T47D (cell line): ENCODE measurements around the gene GIMAP8.
"Not testable (repeated sequence)": the region's sequence is repeated elsewhere in the genome, so short reads cannot be mapped to it uniquely, and the experiment has no call there.

Experiments used
- DNase-seq, 2 experiments: peaks; one replicate each; pipeline versions ENCODE4 v3.0.0 to v3.0.0-alpha.2; 2011 to 2012; ENCODE audit warnings: low read depth in 1 of 2, low spot score in 1 of 2
- JUND ChIP-seq: IDR thresholded peaks from 2 replicates; pipeline ENCODE4 v1.6.1; 2012; ENCODE audit warnings: low read depth
- in situ Hi-C: cut with HindIII; loops from 2 replicates; pipeline ENCODE4 v1.10.0; 2016; ENCODE audit warnings: low sequenced_read_pairs, low pct_unique_long_range_greater_than_20kb

Gene GIMAP8

GRCh38 chr7:150489782-150490181 is 39.4 kb downstream of the GIMAP8 start:
- in situ Hi-C loops, result no loop called here

DNA sequence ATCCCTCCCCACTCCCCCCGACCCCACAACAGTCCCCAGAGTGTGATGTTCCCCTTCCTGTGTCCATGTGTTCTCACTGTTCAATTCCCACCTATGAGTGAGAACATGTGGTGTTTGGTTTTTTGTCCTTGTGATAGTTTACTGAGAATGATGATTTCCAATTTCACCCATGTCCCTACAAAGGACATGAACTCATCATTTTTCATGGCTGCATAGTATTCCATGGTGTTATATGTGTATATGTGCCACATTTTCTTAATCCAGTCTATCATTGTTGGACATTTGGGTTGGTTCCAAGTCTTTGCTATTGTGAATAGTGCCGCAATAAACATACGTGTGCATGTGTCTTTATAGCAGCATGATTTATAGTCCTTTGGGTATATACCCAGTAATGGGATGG is 43.0 kb downstream of the GIMAP8 start:
- in situ Hi-C loops, DNase-seq: not testable (repeated sequence)

More at GRCh38 chr7:150489782-150490181, 39.4 kb downstream of the GIMAP8 start:
- TF ChIP-seq JUND, result no peak
- DNase-seq, result no peak

DNA sequence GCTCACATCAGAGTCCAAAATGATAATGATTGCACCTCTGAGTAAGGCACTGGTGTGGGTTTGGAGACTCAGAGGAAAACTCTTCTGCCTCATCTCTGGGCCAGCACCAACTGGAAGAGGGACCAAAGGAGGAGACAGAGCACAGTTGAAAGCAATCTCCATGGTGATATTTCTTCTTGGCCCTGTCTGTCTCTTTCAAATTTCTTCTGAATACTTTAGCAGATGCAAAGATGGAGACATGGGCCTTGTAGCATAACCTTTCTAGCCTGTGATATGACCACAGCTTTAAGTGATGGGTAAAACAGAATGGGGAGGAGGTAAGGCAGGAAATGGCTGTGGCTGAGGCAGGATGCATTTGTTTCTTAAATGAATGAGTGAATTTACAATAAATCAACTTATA is 52.1 kb downstream of the GIMAP8 start:
- TF ChIP-seq JUND, result no peak
- DNase-seq, result no peak
- in situ Hi-C loops, result no loop called here

GRCh38 chr7:150503155-150503554 is 52.7 kb downstream of the GIMAP8 start:
- no peak for TF ChIP-seq JUND
- in situ Hi-C loops, result no loop called here
- no peak for DNase-seq

DNA sequence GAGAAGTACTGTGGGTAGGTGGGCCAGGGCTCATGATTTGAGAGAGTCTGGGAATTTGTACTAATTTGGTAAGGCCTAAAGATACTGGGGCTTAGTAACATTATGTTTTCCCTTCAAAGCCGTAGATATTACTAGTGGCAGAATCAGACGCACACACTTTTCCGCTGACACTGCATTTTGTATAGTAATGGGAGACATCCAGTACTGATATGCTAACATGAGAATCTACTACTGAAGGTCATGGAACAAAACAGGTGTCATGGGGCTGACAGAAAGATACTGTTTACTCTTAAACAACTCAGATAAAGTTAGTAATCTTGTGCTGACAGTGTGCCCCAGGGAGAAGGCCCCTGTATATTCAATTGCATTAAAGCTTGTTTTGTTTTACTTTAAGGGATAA is 53.2 kb downstream of the GIMAP8 start:
- in situ Hi-C loops, result no loop called here
- TF ChIP-seq JUND, result no peak
- no peak for DNase-seq

- DNase-seq, result no peak
- in situ Hi-C loops, result no loop called here
- no peak for TF ChIP-seq JUND
Observed at GRCh38 chr7:150507947-150508602, 57.6 kb downstream of the GIMAP8 start.

GRCh38 chr7:150511048-150511447 is 60.6 kb downstream of the GIMAP8 start:
- in situ Hi-C loops, result no loop called here
- TF ChIP-seq JUND, result no peak

DNA sequence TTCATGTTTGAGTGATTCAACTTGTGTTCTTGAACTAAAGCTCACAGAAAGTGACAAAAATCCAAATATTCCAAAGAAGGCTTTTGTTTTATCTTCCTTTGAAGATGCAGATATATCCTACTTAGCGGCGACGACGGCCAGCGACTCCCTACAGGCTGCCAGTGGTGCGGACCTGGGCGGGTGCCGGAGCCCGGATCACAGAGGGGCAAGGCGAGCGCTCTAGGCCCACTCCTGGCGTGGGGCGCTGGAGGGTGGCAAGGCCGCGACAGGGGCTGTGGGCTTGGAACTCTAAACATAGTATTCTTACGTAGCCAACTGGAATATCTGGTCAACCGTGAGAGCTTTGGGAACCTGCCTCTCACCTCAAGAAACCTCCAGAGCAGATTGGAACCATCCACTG is 63.3 kb downstream of the GIMAP8 start:
- TF ChIP-seq JUND, result no peak
- no peak for DNase-seq
- in situ Hi-C loops, result no loop called here

More at GRCh38 chr7:150511048-150511447, 60.6 kb downstream of the GIMAP8 start:
- no peak for DNase-seq

DNA sequence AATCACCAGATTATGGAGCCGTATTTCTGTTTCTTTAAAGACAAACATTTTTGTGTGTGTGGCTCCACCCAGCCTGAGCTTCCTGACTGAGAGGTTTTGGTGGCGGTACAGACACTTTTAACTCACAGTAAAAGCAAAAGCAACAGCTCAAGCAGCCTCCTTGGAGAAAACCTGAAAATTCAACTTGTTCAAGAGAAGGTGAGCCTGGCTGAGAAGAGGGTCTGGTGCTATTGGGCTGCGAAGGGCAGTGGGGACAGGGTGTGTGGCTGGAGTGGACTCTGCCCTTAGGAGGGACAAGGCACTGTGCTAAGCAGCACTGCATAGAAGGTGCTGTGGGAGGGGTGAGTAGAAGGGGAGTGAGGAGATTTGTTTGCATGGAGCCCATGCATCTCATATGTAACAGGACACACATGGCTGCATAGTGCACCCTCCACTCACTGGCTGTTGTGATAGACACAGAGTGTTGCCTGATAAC is 64.4 kb downstream of the GIMAP8 start, which contains the start of gene GIMAP7:
GIMAP7 (plus strand) TSS at position 125 of the 475 bp plus-strand sequence. CDS start 5,103 bp downstream, outside the sequence.
- no peak for DNase-seq
- in situ Hi-C loops, result no loop called here

DNA sequence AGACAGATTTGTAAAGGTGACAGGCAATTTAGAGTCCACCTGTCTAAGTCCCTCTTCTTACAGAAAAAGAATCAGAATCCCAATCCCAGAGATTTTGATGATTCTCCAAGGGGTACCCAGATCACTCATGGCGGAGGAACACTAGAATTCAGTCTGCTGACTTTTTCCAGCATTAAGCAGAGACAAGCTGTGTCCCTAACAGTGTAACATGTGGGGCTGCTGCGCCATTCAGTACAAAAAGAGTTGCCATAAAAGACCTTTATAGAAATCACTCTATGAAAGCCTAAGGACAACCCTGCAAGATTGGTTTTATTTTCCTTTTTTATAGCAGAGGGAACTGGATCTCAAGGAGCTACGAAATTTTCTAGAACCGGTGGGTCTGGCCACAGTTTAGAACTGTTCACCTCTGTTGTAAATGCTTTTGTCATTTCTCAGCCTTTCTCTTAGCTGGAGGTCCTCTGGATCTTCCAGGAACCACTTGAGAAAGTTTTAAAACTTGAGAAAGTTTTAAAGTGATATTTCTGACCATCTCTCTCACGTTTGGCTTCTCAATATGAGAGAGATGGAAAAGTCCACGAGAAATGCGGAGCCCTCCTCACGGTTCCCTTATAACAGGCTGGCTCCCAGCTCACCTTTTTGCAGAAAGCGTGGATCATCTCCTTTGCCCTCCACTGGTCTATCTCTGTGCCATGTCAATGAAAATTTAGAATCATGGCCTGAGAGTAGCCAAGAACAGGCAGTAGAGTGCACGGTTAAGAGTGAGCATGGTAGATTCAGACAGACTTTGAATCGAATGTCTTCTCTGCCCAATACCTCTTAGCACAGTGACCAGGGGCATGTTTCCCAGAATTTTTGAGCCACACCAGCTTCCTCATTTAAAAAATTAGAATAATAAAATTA is 65.1 kb downstream of the GIMAP8 start:
- no peak for TF ChIP-seq JUND
- in situ Hi-C loops, result no loop called here
- DNase-seq, result no peak

More for the DNA sequence above, 64.4 kb downstream of the GIMAP8 start, which contains the start of gene GIMAP7:
- no peak for TF ChIP-seq JUND

- in situ Hi-C loops, result no loop called here
- no peak for TF ChIP-seq JUND
- no peak for DNase-seq
Observed at GRCh38 chr7:150516956-150517745, 66.7 kb downstream of the GIMAP8 start.

DNA sequence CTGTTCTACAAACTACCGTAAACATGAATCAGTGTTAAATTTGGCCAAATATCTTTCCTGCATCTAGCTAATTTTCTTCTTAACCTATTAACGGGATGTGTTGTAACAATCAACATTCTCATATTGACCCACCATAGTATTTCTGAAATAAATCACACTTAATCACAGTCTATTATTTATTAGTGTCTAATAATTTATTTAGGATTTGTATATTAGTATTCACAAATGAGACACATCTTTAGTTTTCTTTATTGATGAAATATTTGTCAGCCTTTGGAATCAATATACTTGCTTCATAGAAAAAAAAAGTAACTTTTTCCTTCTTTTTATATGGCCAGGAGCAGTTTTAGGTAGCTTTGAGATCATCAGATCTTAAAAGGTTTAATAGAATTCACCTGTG is 68.9 kb downstream of the GIMAP8 start:
- no peak for DNase-seq
- in situ Hi-C loops, result no loop called here
- TF ChIP-seq JUND, result no peak
